ENCODE data around the gene ARL4A. TPM values are rescaled to one million over a fixed set of nuclear protein-coding genes. Genes with fewer than 3 reads are reported as not detected.

The ARL4A gene
- total and polyA plus RNA-seq, 9 of the 15 experiments (the other 6 are each of a cell fraction or from before 2014, with no cell fraction given): 118 to 688 (median 172) TPM

- no peak for TF ChIP-seq CGGBP1 (CRISPR knock-in tag; IDR thresholded peaks at IDR 0.05)
- TF ChIP-seq GABPB1 (CRISPR knock-in tag; IDR thresholded peaks at IDR 0.05): 0 out of 2 replicates have a peak, but pooled peaks have one; percentile 5
- no peak for TF ChIP-seq ZNF165 (CRISPR knock-in tag; IDR thresholded peaks at IDR 0.05; ENCODE audit: borderline replicate concordance)
- no peak for TF ChIP-seq ILK (tag; IDR thresholded peaks at IDR 0.05; ENCODE audit: borderline replicate concordance, low read depth)
- no peak for TF ChIP-seq ATF4 (CRISPR knock-in tag; IDR thresholded peaks at IDR 0.05)
- TF ChIP-seq MYNN (IDR thresholded peaks at IDR 0.05): peak; percentile 61; the same call in 1 of the 2 replicates
- no peak for TF ChIP-seq MYNN (CRISPR knock-in tag; IDR thresholded peaks at IDR 0.05)
- no peak for TF ChIP-seq MBD1 (CRISPR knock-in tag; IDR thresholded peaks at IDR 0.05)
- TF ChIP-seq ZNF431 (CRISPR knock-in tag; IDR thresholded peaks at IDR 0.05): peak; percentile 78
- TF ChIP-seq WHSC1 (IDR thresholded peaks at IDR 0.05; ENCODE audit: low read length): no peak
- TF ChIP-seq SMAD1 (IDR thresholded peaks at IDR 0.05; ENCODE audit: low read depth, low read length, partially characterized antibody): peak; percentile 95
- TF ChIP-seq SNRNP70 (optimal IDR thresholded peaks at IDR 0.05; ENCODE audit: low read depth, low read length): no peak
- TF ChIP-seq ZC3H11A (IDR thresholded peaks at IDR 0.05; ENCODE audit: low read depth, low read length): no peak
- TF ChIP-seq RBM34 (IDR thresholded peaks at IDR 0.05; ENCODE audit: borderline replicate concordance, insufficient read depth, low read length): no peak
- TF ChIP-seq CTCFL (IDR thresholded peaks at IDR 0.05; ENCODE audit: borderline replicate concordance, insufficient read depth, low read depth, low read length, poor library complexity, severe bottlenecking): no peak
- TF ChIP-seq ZFP91 (CRISPR knock-in tag; IDR thresholded peaks at IDR 0.05): no peak
- peak; percentile 59 for TF ChIP-seq CREM (IDR thresholded peaks at IDR 0.05; ENCODE audit: low read depth)
- no peak for TF ChIP-seq BRCA1 (IDR thresholded peaks at IDR 0.05)
- no peak for TF ChIP-seq BRCA1 (CRISPR knock-in tag; IDR thresholded peaks at IDR 0.05)
- no peak for TF ChIP-seq MTA2 (IDR thresholded peaks at IDR 0.05; ENCODE audit: low read depth)
Measured at GRCh38 chr7:12686891-12687717, at the start of gene ARL4A (continued).
